Activated T-cell treated with anti-CD3 and anti-CD28 coated beads, Interleukin-2, amount 50 U/mL, for 4 hours (primary cell): Measurements from ENCODE around the gene CAPN15. TPM values are rescaled to one million over a fixed set of nuclear protein-coding genes. Genes with fewer than 3 reads are reported as not detected.

Experiments
- ATAC-seq, 2 donors: fragments of 200-7000 bp; cut with Tn5 transposase; one replicate each; pipeline ENCODE4 v1.10.0; 2021
- DNase-seq: peaks from one replicate; pipeline ENCODE4 v3.0.0-alpha.2; 2020
- H3K27me3 Mint-ChIP-seq: one replicate; pipeline ENCODE4 v1.8.0; 2021; ENCODE audit warnings: low read depth, mixed read lengths
- H3K36me3 Mint-ChIP-seq: one replicate; pipeline ENCODE4 v1.8.0; 2022; ENCODE audit warnings: mixed read lengths; ENCODE audit not compliant: insufficient read depth
- H3K4me1 Mint-ChIP-seq: one replicate; pipeline ENCODE4 v1.8.0; 2021; ENCODE audit warnings: low read depth, mixed read lengths
- H3K4me3 Mint-ChIP-seq: one replicate; pipeline ENCODE4 v1.8.0; 2021; ENCODE audit warnings: mild to moderate bottlenecking, moderate library complexity, mixed read lengths
- H3K9me3 Mint-ChIP-seq: one replicate; pipeline ENCODE4 v1.8.0; 2021; ENCODE audit warnings: mixed read lengths
- total RNA-seq, 3 donors: library from RNA; stranded (reverse); gene quantifications; one replicate each; pipeline ENCODE4 v1.2.1, GENCODE V29; 2021

CAPN15 gene
- total RNA-seq, 3 donors from 2014 or later: 134 to 164 (median 153) TPM

- H3K36me3 Mint-ChIP-seq: no peaks in the 10 kb centered on the region
- no peaks in the 10 kb centered on the region for H3K4me1 Mint-ChIP-seq
- no peak for DNase-seq
- no peak overlapping the region for H3K4me3 Mint-ChIP-seq
- no peaks in the 10 kb centered on the region for H3K9me3 Mint-ChIP-seq
- ATAC-seq: no peak
- peaks cover 18% of the 10 kb centered on the region for H3K27me3 Mint-ChIP-seq
Measured at GRCh38 chr16:556474-557173, 29.1 kb downstream of the CAPN15 start.

GRCh38 chr16:557463-558297, 30.2 kb downstream of the CAPN15 start:
- ATAC-seq (no peak), DNase-seq (no peak)
- no peaks in the 10 kb centered on the region for H3K4me1 Mint-ChIP-seq
- no peaks in the 10 kb centered on the region for H3K9me3 Mint-ChIP-seq
- no peak overlapping the region for H3K4me3 Mint-ChIP-seq
- peaks cover 23% of the 10 kb centered on the region for H3K27me3 Mint-ChIP-seq
- H3K36me3 Mint-ChIP-seq: no peaks in the 10 kb centered on the region

GRCh38 chr16:558298-559020, 30.9 kb downstream of the CAPN15 start:
- ATAC-seq (no peak), DNase-seq (no peak)
- no peaks in the 10 kb centered on the region for H3K9me3 Mint-ChIP-seq
- H3K36me3 Mint-ChIP-seq: no peaks in the 10 kb centered on the region
- H3K27me3 Mint-ChIP-seq: peaks cover 23% of the 10 kb centered on the region
- no peaks in the 10 kb centered on the region for H3K4me1 Mint-ChIP-seq
- no peak overlapping the region for H3K4me3 Mint-ChIP-seq

GRCh38 chr16:559021-559380, 31.5 kb downstream of the CAPN15 start:
- no peak overlapping the region for H3K4me3 Mint-ChIP-seq
- H3K36me3 Mint-ChIP-seq: no peaks in the 10 kb centered on the region
- no peaks in the 10 kb centered on the region for H3K4me1 Mint-ChIP-seq
- peaks cover 23% of the 10 kb centered on the region for H3K27me3 Mint-ChIP-seq
- ATAC-seq (no peak), DNase-seq (no peak)
- H3K9me3 Mint-ChIP-seq: no peaks in the 10 kb centered on the region

GRCh38 chr16:559411-560203, 32.1 kb downstream of the CAPN15 start:
- no peak for DNase-seq
- H3K4me1 Mint-ChIP-seq: no peaks in the 10 kb centered on the region
- no peaks in the 10 kb centered on the region for H3K36me3 Mint-ChIP-seq
- no peak for ATAC-seq
- H3K27me3 Mint-ChIP-seq: peaks cover 23% of the 10 kb centered on the region
- no peaks in the 10 kb centered on the region for H3K9me3 Mint-ChIP-seq
- no peak overlapping the region for H3K4me3 Mint-ChIP-seq

- no peaks in the 10 kb centered on the region for H3K4me1 Mint-ChIP-seq
- H3K27me3 Mint-ChIP-seq: peaks cover 23% of the 10 kb centered on the region
- no peaks in the 10 kb centered on the region for H3K36me3 Mint-ChIP-seq
- DNase-seq (no peak), ATAC-seq (no peak)
- H3K9me3 Mint-ChIP-seq: no peaks in the 10 kb centered on the region
- H3K4me3 Mint-ChIP-seq: no peak within 1 kb of the TSS
Measured at GRCh38 chr16:560204-560700, 32.7 kb downstream of the CAPN15 start, which contains the start of gene PRR35. Gene PRR35 (plus strand): TSS chr16:560394. CDS start chr16:563295, 2,901 bp downstream.

GRCh38 chr16:560701-561412, 33.3 kb downstream of the CAPN15 start:
- ATAC-seq (no peak), DNase-seq (no peak)
- Mint-ChIP-seq H3K4me1 (no peaks in the 10 kb centered on the region), H3K4me3 (no peak overlapping the region), H3K9me3 (no peaks in the 10 kb centered on the region), H3K36me3 (no peaks in the 10 kb centered on the region), H3K27me3 (peaks cover 23% of the 10 kb centered on the region)

GRCh38 chr16:561413-561794, 33.9 kb downstream of the CAPN15 start:
- ATAC-seq (no peak), DNase-seq (no peak)
- Mint-ChIP-seq H3K9me3 (no peaks in the 10 kb centered on the region), H3K27me3 (peaks cover 23% of the 10 kb centered on the region), H3K4me3 (no peak overlapping the region), H3K4me1 (peaks cover under 1% of the 10 kb centered on the region), H3K36me3 (no peaks in the 10 kb centered on the region)

GRCh38 chr16:561957-562938, 34.7 kb downstream of the CAPN15 start:
- H3K4me3 Mint-ChIP-seq: no peak overlapping the region
- H3K4me1 Mint-ChIP-seq: peaks cover 9% of the 10 kb centered on the region
- H3K27me3 Mint-ChIP-seq: peaks cover 23% of the 10 kb centered on the region
- DNase-seq (no peak), ATAC-seq (no peak)
- H3K36me3 Mint-ChIP-seq: no peaks in the 10 kb centered on the region
- no peaks in the 10 kb centered on the region for H3K9me3 Mint-ChIP-seq

GRCh38 chr16:563072-563644, 35.6 kb downstream of the CAPN15 start:
- no peak overlapping the region for H3K4me3 Mint-ChIP-seq
- peaks cover 17% of the 10 kb centered on the region for H3K27me3 Mint-ChIP-seq
- DNase-seq: no peak
- no peaks in the 10 kb centered on the region for H3K36me3 Mint-ChIP-seq
- H3K4me1 Mint-ChIP-seq: peaks cover 10% of the 10 kb centered on the region
- H3K9me3 Mint-ChIP-seq: no peaks in the 10 kb centered on the region
- no peak for ATAC-seq

GRCh38 chr16:564690-565418, 37.3 kb downstream of the CAPN15 start:
- H3K4me3 Mint-ChIP-seq: no peak overlapping the region
- peaks cover 7% of the 10 kb centered on the region for H3K27me3 Mint-ChIP-seq
- no peaks in the 10 kb centered on the region for H3K36me3 Mint-ChIP-seq
- DNase-seq (no peak), ATAC-seq (no peak)
- peaks cover 16% of the 10 kb centered on the region for H3K4me1 Mint-ChIP-seq
- H3K9me3 Mint-ChIP-seq: no peaks in the 10 kb centered on the region
